Stimulated activated CD8-positive, alpha-beta memory T cell treated with anti-CD3 and anti-CD28 coated beads, Interleukin-4, amount 100 ng/mL, for 1 hour (primary cell): ENCODE measurements around the gene PIP5K1B.

Experiments used
- DNase-seq, 2 donors: peaks; one replicate each; pipeline ENCODE4 v3.0.0-alpha.2; 2020; ENCODE audit warnings: low read depth in 2 of 2, low spot score in 1 of 2

PIP5K1B gene

GRCh38 chr9:68898781-68899439 is 193.9 kb downstream of the PIP5K1B start:
- DNase-seq = no peak

- DNase-seq = no peak
These were observed 199.4 kb downstream of the PIP5K1B start for GRCh38 chr9:68904454-68904853.

- DNase-seq = no peak
These were observed 200.1 kb downstream of the PIP5K1B start for GRCh38 chr9:68905129-68905528.

- DNase-seq = no peak
These were observed 202.9 kb downstream of the PIP5K1B start for GRCh38 chr9:68907910-68908309.

GRCh38 chr9:68912561-68912960 is 207.5 kb downstream of the PIP5K1B start:
- no peak for DNase-seq

- no peak for DNase-seq
These were observed 208.0 kb downstream of the PIP5K1B start for GRCh38 chr9:68913054-68913453.

GRCh38 chr9:68914751-68915150 is 209.7 kb downstream of the PIP5K1B start:
- no peak for DNase-seq

GRCh38 chr9:68919661-68920060 is 214.6 kb downstream of the PIP5K1B start:
- no peak for DNase-seq

- DNase-seq = no peak
These were observed 215.9 kb downstream of the PIP5K1B start for GRCh38 chr9:68920921-68921320.

GRCh38 chr9:68923480-68923879 is 218.4 kb downstream of the PIP5K1B start:
- no peak for DNase-seq

GRCh38 chr9:68925175-68925574 is 220.1 kb downstream of the PIP5K1B start:
- DNase-seq = no peak

GRCh38 chr9:68927165-68927564 is 222.1 kb downstream of the PIP5K1B start:
- DNase-seq = no peak

- DNase-seq = no peak
These were observed 226.8 kb downstream of the PIP5K1B start for GRCh38 chr9:68931821-68932220.

GRCh38 chr9:68932458-68932857 is 227.4 kb downstream of the PIP5K1B start:
- no peak for DNase-seq

- DNase-seq = no peak
These were observed 228.6 kb downstream of the PIP5K1B start for GRCh38 chr9:68933434-68934328.

- no peak for DNase-seq
These were observed 229.2 kb downstream of the PIP5K1B start for GRCh38 chr9:68934329-68934644.

GRCh38 chr9:68940573-68940972 is 235.5 kb downstream of the PIP5K1B start:
- no peak for DNase-seq

- no peak for DNase-seq
These were observed 236.9 kb downstream of the PIP5K1B start for GRCh38 chr9:68941780-68942459.

GRCh38 chr9:68942790-68943189 is 237.8 kb downstream of the PIP5K1B start:
- no peak for DNase-seq

GRCh38 chr9:68947015-68947414 is 242.0 kb downstream of the PIP5K1B start:
- no peak for DNase-seq

- DNase-seq = no peak
These were observed 243.0 kb downstream of the PIP5K1B start for GRCh38 chr9:68947842-68948569.
